Neural crest cell (in vitro differentiated cells): ENCODE results near the gene GRAMD1A. TPM values are rescaled to one million over a fixed set of nuclear protein-coding genes. Genes with fewer than 3 reads are reported as not detected.

Experiments
- DNase-seq: peaks from one replicate; pipeline ENCODE4 v3.0.0; 2021; ENCODE audit warnings: low read depth, mixed read lengths, low spot score
- H3K27ac Mint-ChIP-seq: one replicate; pipeline ENCODE4 v1.8.0; 2021; ENCODE audit warnings: mild to moderate bottlenecking, mixed read lengths; ENCODE audit not compliant: unreplicated experiment
- H3K27me3 Mint-ChIP-seq: 2 replicates; pipeline ENCODE4 v1.8.0; 2021; ENCODE audit warnings: low read depth, mild to moderate bottlenecking, mixed read lengths
- H3K36me3 Mint-ChIP-seq: 2 replicates; pipeline ENCODE4 v1.8.0; 2021; ENCODE audit warnings: low read depth, mild to moderate bottlenecking, mixed read lengths
- H3K4me1 Mint-ChIP-seq: 2 replicates; pipeline ENCODE4 v1.8.0; 2021; ENCODE audit warnings: mixed read lengths
- H3K4me3 Mint-ChIP-seq: one replicate; pipeline ENCODE4 v1.8.0; 2021; ENCODE audit warnings: mild to moderate bottlenecking, mixed read lengths
- H3K9me3 Mint-ChIP-seq: 2 replicates; pipeline ENCODE4 v1.8.0; 2021; ENCODE audit warnings: mixed read lengths
- CTCF ChIP-seq: fragments of 200-600 bp; sonication (generic); conservative IDR thresholded peaks from 2 replicates; pipeline ENCODE4 v1.5.0; 2021; ENCODE audit warnings: antibody characterized with exemption, mild to moderate bottlenecking
- total RNA-seq: library from RNA; stranded (reverse); gene quantifications from 2 replicates; pipeline ENCODE4 v1.2.1, GENCODE V29; 2021

The GRAMD1A gene
- total RNA-seq, 1 donor from 2014 or later = 103 TPM

DNA sequence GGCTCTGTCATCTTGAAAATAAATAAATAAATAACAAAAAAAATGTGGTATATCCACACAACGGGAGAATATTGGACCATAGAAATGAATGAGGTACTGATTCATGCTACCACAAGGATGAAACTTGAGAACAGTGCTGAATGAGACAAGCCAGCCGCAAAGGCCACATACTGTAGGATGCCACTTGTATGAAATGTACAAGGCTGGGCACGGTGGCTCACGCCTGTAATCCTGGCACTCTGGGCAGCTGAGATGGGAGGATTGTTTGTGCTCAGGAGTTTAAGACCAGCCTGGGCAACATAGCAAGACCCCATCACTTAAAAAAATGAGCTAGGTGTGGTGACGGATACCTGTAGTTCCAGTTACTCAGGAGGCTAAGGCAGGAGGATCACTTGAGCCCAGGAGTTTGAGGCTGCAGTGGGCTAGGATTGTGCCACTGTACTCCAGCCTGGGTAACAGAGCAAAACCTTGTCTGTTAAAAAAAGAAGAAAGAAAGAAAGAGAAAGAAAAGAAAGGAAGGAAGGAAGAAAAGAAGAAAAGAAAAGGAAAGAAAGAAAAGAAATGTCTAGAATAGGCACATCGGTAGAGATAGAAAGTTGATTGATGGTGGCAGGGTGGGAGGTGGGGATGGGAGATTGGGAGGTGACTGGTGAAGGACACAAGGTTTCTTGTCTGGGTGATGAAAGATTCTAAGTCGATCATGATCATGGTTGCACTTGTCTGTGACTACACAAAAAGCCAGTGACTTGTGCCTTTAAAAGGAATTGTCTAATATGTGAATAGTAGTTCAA is 61.7 kb downstream of the GRAMD1A start:
- no peaks in the 10 kb centered on the region for H3K36me3 Mint-ChIP-seq
- no peak overlapping the region for H3K27ac Mint-ChIP-seq
- no peak for TF ChIP-seq CTCF
- no peaks in the 10 kb centered on the region for H3K9me3 Mint-ChIP-seq
- peaks cover 3% of the 10 kb centered on the region for H3K4me1 Mint-ChIP-seq
- no peak for DNase-seq
- peaks cover 12% of the 10 kb centered on the region for H3K27me3 Mint-ChIP-seq
- H3K4me3 Mint-ChIP-seq = no peak overlapping the region

DNA sequence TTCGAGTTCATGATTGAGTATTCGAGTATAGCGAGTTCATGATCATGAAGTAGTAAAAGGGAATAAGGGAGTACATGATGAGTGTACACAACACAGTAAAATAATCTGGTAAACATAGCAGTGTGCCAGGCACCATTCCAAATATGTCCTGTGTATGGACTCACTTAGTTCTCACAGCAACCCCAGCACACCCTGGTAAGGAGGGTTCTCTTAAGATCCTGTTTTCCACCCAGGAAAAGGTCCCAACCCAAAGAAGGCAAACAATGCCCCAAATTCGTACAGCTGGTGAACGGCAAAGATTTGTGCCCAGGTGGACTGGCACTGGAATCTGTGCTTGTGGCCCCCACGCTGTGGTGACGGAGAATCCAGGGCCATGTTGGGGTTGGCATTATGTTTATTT is 62.8 kb downstream of the GRAMD1A start:
- no peak for TF ChIP-seq CTCF
- no peak overlapping the region for H3K27ac Mint-ChIP-seq
- H3K9me3 Mint-ChIP-seq = no peaks in the 10 kb centered on the region
- H3K36me3 Mint-ChIP-seq = no peaks in the 10 kb centered on the region
- H3K4me1 Mint-ChIP-seq = peaks cover 10% of the 10 kb centered on the region
- no peak overlapping the region for H3K4me3 Mint-ChIP-seq
- H3K27me3 Mint-ChIP-seq = peaks cover 10% of the 10 kb centered on the region
- no peak for DNase-seq

- Mint-ChIP-seq H3K4me3 (no peak overlapping the region), H3K27ac (no peak overlapping the region)
These were observed 64.1 kb downstream of the GRAMD1A start for GRCh38 chr19:35063940-35064818.

DNA sequence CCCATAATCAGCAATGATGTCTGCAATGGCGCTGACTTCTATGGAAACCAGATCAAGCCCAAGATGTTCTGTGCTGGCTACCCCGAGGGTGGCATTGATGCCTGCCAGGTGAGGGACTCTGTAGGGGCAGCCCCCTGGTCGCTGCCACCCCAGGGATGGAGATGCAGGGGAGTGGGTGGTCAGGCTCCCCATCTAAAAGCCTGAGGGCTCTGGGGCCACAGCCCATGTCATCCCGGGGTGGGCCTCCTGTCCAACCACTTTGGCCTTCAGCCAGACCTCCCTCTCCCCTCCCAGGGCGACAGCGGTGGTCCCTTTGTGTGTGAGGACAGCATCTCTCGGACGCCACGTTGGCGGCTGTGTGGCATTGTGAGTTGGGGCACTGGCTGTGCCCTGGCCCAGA is 65.5 kb downstream of the GRAMD1A start:
- no peak for TF ChIP-seq CTCF
- Mint-ChIP-seq H3K4me1 (peaks cover 19% of the 10 kb centered on the region), H3K36me3 (no peaks in the 10 kb centered on the region), H3K27me3 (peaks cover 10% of the 10 kb centered on the region), H3K9me3 (no peaks in the 10 kb centered on the region), H3K4me3 (no peak overlapping the region), H3K27ac (no peak overlapping the region)
- no peak for DNase-seq

More at GRCh38 chr19:35063940-35064818, 64.1 kb downstream of the GRAMD1A start:
- H3K9me3 Mint-ChIP-seq = no peaks in the 10 kb centered on the region
- peaks cover 19% of the 10 kb centered on the region for H3K4me1 Mint-ChIP-seq
- no peak for TF ChIP-seq CTCF
- no peak for DNase-seq
- H3K27me3 Mint-ChIP-seq = peaks cover 10% of the 10 kb centered on the region
- H3K36me3 Mint-ChIP-seq = no peaks in the 10 kb centered on the region

DNA sequence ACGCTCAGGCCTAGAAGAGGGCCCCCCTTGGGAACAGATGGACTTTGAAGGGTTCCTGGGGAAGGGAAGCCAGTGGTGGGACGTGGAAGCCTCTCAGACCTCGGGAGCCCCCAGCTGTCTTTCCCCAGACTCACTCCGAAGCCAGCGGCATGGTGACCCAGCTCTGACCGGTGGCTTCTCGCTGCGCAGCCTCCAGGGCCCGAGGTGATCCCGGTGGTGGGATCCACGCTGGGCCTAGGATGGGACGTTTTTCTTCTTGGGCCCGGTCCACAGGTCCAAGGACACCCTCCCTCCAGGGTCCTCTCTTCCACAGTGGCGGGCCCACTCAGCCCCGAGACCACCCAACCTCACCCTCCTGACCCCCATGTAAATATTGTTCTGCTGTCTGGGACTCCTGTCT is 66.0 kb downstream of the GRAMD1A start:
- Mint-ChIP-seq H3K4me1 (peaks cover 19% of the 10 kb centered on the region), H3K9me3 (no peaks in the 10 kb centered on the region), H3K27ac (no peak overlapping the region), H3K36me3 (no peaks in the 10 kb centered on the region), H3K4me3 (no peak overlapping the region), H3K27me3 (peaks cover 10% of the 10 kb centered on the region)
- DNase-seq = no peak
- no peak for TF ChIP-seq CTCF
